ENCODE results near the gene DGCR8.

DGCR8 gene

GRCh38 chr22:20080776-20081654 is 974 bp downstream of the DGCR8 start:
- peak; percentile 4 for DNase-seq (ENCODE audit: low read depth)
- H3K4me3 ChIP-seq (ENCODE audit: control insufficient read depth, low read depth, low read length) = peak overlapping the region; percentile 73
- no peak for TF ChIP-seq CTCF (IDR thresholded peaks at IDR 0.05; ENCODE audit: control insufficient read depth, insufficient read depth, low read depth, low read length, missing control alignments)

GRCh38 chr22:20083157-20083890 is 3.3 kb downstream of the DGCR8 start:
- TF ChIP-seq CTCF (IDR thresholded peaks at IDR 0.05; ENCODE audit: control insufficient read depth, insufficient read depth, low read depth, low read length, missing control alignments) = no peak
- no peak for DNase-seq (ENCODE audit: low read depth)
- no peak overlapping the region for H3K4me3 ChIP-seq (ENCODE audit: control insufficient read depth, low read depth, low read length)

- no peak overlapping the region for H3K4me3 ChIP-seq (ENCODE audit: control insufficient read depth, low read depth, low read length)
- DNase-seq (ENCODE audit: low read depth) = no peak
- TF ChIP-seq CTCF (IDR thresholded peaks at IDR 0.05; ENCODE audit: control insufficient read depth, insufficient read depth, low read depth, low read length, missing control alignments) = no peak
These were observed 4.0 kb downstream of the DGCR8 start for GRCh38 chr22:20083891-20084546.

- DNase-seq (ENCODE audit: low read depth) = no peak
- no peak overlapping the region for H3K4me3 ChIP-seq (ENCODE audit: control insufficient read depth, low read depth, low read length)
- peak; percentile 35 for TF ChIP-seq CTCF (IDR thresholded peaks at IDR 0.05; ENCODE audit: control insufficient read depth, insufficient read depth, low read depth, low read length, missing control alignments)
These were observed 4.7 kb downstream of the DGCR8 start for GRCh38 chr22:20084547-20085413.

GRCh38 chr22:20085651-20086050 is 5.6 kb downstream of the DGCR8 start:
- no peak for DNase-seq (ENCODE audit: low read depth)
- TF ChIP-seq CTCF (IDR thresholded peaks at IDR 0.05; ENCODE audit: control insufficient read depth, insufficient read depth, low read depth, low read length, missing control alignments) = no peak
- no peak overlapping the region for H3K4me3 ChIP-seq (ENCODE audit: control insufficient read depth, low read depth, low read length)
